ENCODE measurements around the gene CAMK4. TPM values are rescaled to one million over a fixed set of nuclear protein-coding genes. Genes with fewer than 3 reads are reported as not detected.

CAMK4 gene
- total and polyA plus RNA-seq, 2 donors (not counting 3 experiments of a cell fraction or from before 2014, with no cell fraction given): 2.2 to 5.4 TPM

- ChIA-PET POLR2A (no interaction called here), CTCF (interaction anchor here (1.2 to 3.0 kb wide), 2 partner anchors 8 to 14 kb away, joined by 3 to 19 read pairs; no protein-coding TSS in a partner anchor)
- H3K36me3 ChIP-seq (ENCODE audit: control insufficient read depth in 2 of 2, extremely low read depth in 1 of 2, insufficient read depth in 2 of 2, low read length in 2 of 2): no peaks in the 10 kb centered on the region
- peaks cover 10% of the 10 kb centered on the region for H3K4me1 ChIP-seq (ENCODE audit: control insufficient read depth, extremely low read depth, insufficient read depth, low read length)
- H3K27me3 ChIP-seq (ENCODE audit: control insufficient read depth in 2 of 2, insufficient read depth in 2 of 2, low read length in 2 of 2): no peaks in the 10 kb centered on the region
- dilution Hi-C loops (cut with MboI; ENCODE audit: extremely low pct_ligation_motif_present, low sequenced_read_pairs) (no loop called here), intact Hi-C loops (cut with micrococcal nuclease) (loop anchor here (2.0 to 10.0 kb wide), 3 partner anchors 25 to 817 kb away; no protein-coding TSS in a partner anchor)
- H3K9me3 ChIP-seq (replicated peaks; ENCODE audit: control insufficient read depth, insufficient read depth, low read length): no peaks in the 10 kb centered on the region
- H3K9me1 ChIP-seq (replicated peaks; ENCODE audit: control insufficient read depth, extremely low read depth, insufficient read depth, low read length): no peaks in the 10 kb centered on the region
- DNase-seq (ENCODE audit: low read depth, low spot score) (no peak), FAIRE-seq (no peak)
- no peak overlapping the region for H2AFZ ChIP-seq (ENCODE audit: low read depth, low read length)
- TF ChIP-seq POLR2A (IDR thresholded peaks at IDR 0.05; ENCODE audit: low read depth, low read length): no peak
- no peak for TF ChIP-seq POLR2AphosphoS5 (IDR thresholded peaks at IDR 0.05; ENCODE audit: insufficient read depth, low read depth, low read length)
- TF ChIP-seq GATA2 (IDR thresholded peaks at IDR 0.05; ENCODE audit: insufficient read depth, insufficient read length, low read depth, low read length): no peak
- no peak for TF ChIP-seq MYC (IDR thresholded peaks at IDR 0.05; ENCODE audit: low read depth, low read length)
- TF ChIP-seq JUN (IDR thresholded peaks at IDR 0.05; ENCODE audit: borderline replicate concordance, insufficient read depth, insufficient read length, low read depth): no peak
- no peak for TF ChIP-seq EZH2 (IDR thresholded peaks at IDR 0.05; ENCODE audit: borderline replicate concordance, low read depth, low read length, severe bottlenecking)
- TF ChIP-seq, protein P1, sequence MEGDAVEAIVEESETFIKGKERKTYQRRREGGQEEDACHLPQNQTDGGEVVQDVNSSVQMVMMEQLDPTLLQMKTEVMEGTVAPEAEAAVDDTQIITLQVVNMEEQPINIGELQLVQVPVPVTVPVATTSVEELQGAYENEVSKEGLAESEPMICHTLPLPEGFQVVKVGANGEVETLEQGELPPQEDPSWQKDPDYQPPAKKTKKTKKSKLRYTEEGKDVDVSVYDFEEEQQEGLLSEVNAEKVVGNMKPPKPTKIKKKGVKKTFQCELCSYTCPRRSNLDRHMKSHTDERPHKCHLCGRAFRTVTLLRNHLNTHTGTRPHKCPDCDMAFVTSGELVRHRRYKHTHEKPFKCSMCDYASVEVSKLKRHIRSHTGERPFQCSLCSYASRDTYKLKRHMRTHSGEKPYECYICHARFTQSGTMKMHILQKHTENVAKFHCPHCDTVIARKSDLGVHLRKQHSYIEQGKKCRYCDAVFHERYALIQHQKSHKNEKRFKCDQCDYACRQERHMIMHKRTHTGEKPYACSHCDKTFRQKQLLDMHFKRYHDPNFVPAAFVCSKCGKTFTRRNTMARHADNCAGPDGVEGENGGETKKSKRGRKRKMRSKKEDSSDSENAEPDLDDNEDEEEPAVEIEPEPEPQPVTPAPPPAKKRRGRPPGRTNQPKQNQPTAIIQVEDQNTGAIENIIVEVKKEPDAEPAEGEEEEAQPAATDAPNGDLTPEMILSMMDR (IDR thresholded peaks at IDR 0.05; ENCODE audit: extremely low read depth in 1 of 2, insufficient read depth in 1 of 2, low read depth in 1 of 2, low read length in 2 of 2): no peak
- no peak for TF ChIP-seq FOS (IDR thresholded peaks at IDR 0.05; ENCODE audit: borderline replicate concordance, insufficient read depth, low read length)
- TF ChIP-seq, protein P2, sequence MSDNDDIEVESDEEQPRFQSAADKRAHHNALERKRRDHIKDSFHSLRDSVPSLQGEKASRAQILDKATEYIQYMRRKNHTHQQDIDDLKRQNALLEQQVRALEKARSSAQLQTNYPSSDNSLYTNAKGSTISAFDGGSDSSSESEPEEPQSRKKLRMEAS (IDR thresholded peaks at IDR 0.05; ENCODE audit: insufficient read depth, insufficient read length): no peak
- no peak overlapping the region for H3K9ac ChIP-seq (replicated peaks; ENCODE audit: extremely low read depth, insufficient read depth, low read length)
- H3K79me2 ChIP-seq (ENCODE audit: control insufficient read depth, insufficient read depth, low read length): no peaks in the 10 kb centered on the region
- BruUV-seq (replicated peaks): no TSS peak
- H3K4me2 ChIP-seq (ENCODE audit: insufficient read depth, low read length): no peak overlapping the region
- H3K4me3 ChIP-seq (replicated peaks in 1 of 3; ENCODE audit: insufficient read depth in 1 of 3, low read depth in 1 of 3, low read length in 3 of 3): no peak overlapping the region
- H3K27ac ChIP-seq (ENCODE audit: insufficient read depth, low read depth, low read length): no peak overlapping the region
- H4K20me1 ChIP-seq (replicated peaks; ENCODE audit: control insufficient read depth, extremely low read depth, insufficient read depth, low read length): no peaks in the 10 kb centered on the region
Measured at GRCh38 chr5:111517853-111518501, 293.8 kb downstream of the CAMK4 start.
